Epidermal melanocyte (primary cell): ENCODE data around the gene MCFD2.
"Not testable (repeated sequence)": the region's sequence is repeated elsewhere in the genome, so short reads cannot be mapped to it uniquely, and the experiment has no call there.

Experiments
- DNase-seq: peaks from one replicate; pipeline ENCODE4 v3.0.0; 2011; ENCODE audit warnings: low spot score; ENCODE audit not compliant: insufficient read length

The MCFD2 gene

DNA sequence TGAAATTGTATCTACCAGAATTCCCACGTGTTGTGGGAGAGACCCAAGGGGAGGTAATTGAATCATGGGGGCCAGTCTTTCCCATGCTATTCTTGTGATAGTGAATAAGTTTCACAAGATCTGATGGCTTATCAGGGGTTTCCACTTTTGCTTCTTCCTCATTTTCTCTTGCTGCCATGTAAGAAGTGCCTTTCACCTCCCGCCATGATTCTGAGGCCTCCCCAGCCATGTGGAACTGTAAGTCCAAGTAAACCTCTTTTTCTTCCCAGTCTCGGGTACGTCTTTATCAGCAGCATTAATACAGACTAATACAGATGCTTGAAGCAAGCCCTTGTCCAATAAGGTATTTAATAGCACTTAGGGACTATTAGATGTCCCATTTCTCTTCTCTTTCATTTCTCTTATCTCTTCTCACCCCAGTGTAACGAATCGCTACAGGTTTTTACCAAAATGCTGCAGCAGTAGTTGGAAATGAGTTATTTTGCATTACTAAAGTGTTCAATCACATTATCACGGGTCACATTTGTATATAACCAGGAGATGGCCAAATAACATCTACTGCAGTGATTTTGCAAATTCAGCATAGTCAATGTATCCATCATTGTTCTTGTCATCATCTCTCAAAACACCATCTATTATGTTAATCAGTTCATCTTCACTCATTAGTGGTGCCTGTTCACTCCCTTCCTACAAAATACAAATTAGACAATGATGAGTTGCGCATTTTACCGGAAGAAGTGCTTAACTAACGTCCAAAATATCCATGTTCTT, 10.5 kb downstream of the MCFD2 start:
- DNase-seq, result not testable (repeated sequence)

DNA sequence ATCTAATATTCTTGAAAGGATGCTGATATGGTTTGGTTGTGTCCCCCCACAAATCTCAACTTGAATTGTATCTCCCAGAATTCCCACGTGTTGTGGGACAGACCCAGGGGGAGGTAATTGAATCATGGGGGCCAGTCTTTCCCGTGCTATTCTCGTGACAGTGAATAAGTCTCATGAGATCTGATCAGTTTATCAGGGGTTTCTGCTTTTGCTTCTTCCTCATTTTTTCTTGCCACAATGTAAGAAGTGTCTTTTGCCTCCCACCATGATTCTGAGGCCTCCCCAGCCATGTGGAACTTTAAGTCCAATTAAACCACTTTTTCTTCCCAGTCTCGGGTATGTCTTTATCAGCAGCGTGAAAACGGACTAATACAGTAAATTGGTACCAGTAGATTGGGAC, 12.6 kb downstream of the MCFD2 start:
- not testable (repeated sequence) for DNase-seq

DNA sequence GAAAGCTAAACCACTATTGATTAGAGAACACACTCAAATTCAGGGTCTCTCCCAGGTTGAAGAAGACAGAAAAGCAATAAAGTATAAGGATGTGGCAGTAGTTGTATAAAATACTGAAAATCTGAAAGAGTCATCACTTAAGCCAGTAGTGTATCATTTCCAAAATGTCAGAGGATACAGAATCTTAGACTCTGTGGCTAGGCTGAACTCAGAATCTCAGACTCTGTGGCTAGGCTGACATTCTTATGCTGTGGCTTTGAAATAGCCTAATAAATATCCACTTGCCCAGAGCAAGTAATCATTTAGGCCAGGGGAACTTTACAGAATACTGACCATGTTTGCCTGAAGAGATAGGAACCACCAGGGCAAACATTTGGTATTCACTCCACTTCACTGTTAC, 13.1 kb downstream of the MCFD2 start:
- DNase-seq, result no peak

DNA sequence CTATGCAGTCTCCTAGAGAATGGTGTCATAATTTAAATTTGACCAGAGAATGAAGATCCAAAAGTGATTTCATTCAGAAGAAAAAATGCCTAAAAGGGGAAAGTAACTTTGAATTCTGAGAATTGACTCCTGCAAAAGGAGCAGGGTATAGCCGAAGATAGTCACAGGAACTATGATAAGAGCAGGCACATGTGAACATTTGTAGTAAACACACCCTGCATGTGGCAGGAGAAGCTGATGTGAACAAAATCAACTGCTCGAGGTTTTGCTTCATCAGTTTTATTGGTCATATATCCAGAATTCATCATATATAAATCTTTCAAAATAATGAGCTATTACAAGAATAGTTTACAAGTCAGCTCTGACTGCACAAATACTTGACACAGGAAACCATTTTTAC, 14.0 kb downstream of the MCFD2 start:
- DNase-seq, result no peak

DNA sequence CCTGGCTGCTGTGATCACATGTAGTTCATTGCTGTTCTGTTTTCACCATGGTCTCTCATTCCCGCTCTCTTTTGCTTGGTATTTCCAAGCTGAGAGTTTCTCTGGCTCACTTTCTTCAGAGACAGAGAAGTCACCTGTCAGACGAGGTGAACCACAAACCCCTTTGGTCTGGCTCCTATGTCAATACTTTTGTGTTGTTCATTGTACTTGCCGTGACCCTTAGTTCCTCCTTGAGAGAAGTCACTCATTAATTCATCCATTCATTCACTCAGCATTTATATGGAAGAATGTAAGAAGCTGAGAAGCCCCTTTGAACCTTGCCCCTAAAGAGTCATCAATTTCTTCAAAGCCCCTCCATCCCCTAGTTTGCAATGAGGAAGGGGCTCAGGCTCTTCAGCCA, 15.2 kb downstream of the MCFD2 start:
- DNase-seq, result no peak

DNA sequence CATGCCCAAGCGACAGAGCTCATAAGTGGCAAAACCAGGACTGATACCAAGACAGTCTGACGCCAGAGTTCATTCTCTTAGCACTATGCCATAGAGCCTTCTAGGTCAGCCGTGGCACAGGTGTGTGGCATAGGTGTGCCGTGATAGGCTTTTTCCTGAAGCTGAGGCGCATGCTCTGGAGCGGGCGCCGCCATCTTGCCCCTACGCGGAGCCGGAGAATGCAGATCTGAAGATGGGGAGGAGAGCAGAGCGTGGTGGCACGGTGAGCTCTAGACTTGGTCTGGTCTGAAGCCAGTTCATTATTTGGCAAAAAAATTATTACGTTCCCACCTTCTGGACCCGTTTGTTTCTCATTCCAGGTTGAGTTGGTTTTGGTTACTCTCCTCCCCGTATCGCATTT, 16.6 kb downstream of the MCFD2 start:
- no peak for DNase-seq

DNA sequence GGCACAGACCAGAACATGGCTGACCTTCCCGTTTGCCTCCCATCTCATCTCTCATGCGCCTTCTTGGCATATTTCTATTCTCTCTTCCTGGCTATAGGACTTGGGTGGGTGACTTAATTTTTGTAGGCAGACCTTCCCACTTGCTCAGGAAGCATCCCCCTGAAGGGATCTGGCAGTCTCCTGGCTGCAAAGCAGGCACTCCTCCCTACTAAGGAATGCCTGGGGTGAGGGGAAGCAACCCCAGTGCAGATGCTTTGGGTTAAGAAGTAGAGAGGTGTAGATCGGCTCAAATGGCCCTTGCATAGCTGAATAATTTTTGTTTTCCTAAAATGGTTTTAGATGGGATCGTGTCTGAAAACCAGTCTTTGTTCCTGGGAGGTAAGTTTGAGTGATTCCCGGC, 17.6 kb downstream of the MCFD2 start:
- no peak for DNase-seq

DNA sequence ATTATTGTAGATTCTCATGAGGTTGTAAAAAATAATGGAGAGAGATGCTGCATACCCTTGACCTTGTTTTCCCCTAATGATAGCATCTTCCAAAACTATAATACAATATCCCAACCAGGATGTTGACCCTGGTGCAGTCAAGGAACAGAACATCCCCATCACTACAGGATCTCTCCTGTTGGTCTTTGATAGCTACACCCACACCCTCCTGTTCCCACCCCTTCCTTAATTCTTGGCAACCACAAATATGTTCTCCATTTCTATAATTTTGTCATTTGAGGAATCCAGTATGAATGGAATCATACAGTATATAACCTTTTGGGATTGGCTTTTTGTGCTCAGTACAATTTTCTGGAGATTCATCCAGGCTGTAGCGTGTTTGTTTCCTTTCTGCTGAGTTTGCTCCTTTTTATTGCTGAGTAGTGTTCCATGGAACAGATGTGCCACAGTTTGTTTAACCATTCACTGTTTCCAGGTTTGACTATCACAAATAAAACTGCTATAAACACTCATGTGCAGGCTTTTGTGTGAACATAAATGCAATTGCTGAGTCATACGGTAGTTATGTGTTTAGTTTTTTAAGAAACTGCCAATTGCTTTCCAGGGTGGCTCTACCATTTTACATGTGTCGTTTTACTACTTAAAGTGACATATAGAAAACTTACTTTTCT, 22.2 kb downstream of the MCFD2 start:
- DNase-seq, result no peak

DNA sequence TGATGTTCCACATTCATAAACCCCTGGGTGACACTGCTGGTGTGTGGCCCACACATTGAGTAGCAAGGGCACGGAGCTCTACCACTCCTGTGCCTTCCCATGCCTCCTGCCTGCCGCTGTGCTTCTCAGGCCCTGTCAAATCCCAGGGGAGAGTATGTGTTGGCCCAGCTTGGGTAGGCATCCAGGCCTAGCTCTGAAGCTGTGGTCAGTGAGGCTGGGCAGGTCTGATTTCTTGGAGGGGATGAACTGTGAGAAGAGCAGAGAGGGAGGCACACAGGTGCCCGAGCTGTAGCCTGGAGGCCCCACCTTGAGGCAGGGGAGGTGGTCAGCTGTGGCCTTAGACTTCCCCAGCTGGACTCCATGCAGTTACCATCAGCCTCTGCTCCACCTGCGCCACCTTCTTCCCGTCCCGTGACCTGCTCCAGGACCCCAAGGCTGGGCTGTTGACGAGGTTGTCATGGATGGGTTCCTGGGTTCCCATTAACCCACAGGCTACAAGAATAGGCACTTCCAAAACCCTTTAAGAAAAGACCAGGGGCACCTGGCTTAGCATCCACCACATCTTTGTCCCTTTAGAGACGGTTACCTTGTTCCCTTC, 23.6 kb downstream of the MCFD2 start:
- no peak for DNase-seq

DNA sequence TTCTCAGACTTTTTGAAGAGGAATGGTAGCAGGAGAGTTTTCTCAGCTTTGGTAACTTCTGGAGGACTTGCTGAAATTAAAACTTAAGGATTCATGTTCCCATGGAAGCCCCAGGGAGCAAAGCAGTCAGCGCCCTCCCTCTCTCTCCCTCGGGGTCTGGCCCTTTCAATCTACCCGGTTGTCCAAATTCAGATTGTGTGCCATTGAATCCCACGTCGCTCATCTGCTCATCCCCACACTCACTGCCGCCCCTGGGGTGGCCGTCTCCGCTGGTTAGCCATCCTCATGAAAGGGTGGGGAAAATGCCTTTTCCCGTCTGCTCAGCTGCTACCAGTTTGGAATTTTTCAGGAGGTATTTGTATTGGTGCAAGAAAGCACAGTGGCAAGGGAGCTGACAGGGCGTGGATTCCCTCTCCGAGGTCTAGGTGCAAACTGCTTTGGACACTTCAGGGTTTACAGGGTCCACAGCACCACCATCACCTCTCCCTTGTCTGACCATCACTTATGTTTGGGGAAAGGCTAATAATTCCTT, 27.1 kb downstream of the MCFD2 start:
- no peak for DNase-seq

DNA sequence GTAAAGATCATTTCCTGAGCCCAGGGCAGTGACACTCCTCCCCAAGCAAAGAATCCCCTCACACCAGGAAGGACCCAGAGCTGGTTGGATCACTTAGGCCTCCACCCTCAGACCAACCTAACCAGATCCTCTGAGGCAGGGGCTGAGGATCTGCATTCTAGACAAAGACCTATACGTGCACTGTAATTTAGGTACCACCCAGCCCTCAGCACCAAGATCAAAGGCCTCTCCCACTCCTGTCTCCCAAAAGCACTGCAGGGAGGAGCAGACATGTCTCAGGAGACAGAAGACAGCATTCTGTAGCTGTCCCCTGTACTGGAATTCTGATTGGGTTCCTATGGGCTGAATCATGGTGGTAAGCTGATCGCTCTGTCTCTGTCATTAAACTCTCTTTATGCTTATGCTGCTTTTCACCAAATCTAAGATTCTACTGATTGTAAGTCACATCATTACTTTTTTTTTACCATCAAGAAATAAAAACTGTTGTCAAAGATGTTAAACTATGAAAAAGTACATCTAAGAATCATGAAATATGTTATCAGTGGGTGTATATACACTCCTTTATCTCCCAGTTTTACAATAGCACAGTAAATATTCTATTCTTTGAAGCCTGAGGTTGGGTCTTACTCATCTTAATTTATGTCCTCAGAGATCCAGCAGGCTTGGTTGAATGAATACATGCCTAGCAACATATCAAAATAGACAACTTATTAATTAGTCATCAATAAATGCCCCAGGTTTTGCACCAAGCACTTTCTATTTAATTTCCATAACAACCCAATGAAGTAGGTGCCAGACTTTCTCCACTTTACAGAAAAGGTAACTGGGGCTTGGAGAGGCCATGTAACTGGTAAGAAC, 28.3 kb downstream of the MCFD2 start:
- no peak for DNase-seq

DNA sequence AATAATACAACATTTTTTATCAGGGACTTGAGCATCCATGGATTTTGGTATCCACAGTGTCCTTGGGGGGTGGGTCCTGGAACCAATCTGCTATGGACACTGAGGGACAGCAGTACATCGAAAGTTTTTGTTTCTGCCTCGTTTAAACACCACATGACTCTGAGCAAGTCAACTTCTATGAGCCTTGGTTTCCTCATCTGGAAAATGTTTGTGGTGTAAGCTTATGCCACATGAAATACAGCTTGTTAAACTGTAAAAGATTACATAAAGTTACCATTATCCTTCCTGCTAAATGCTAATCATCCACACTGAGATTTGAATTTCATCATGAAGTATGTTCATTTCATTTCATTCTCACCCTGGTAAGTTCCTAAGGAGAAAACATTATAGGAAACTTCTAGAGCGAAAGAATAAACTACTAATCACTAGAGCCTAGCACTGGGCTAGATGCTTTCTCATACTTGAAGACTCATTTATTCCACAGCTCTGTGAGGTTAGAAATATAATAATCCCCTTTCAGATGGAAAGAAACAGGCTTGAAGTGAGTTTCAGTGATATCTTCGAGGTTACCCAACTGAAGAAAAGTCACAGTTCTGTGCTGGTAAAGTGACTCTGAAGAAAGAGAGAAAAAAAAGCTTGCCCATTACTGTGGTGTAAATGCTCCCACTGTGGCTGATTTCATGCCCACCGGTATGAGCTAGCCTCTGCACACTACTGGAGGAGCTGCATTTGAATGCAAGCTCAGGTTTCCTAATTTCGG, 29.2 kb downstream of the MCFD2 start:
- no peak for DNase-seq

DNA sequence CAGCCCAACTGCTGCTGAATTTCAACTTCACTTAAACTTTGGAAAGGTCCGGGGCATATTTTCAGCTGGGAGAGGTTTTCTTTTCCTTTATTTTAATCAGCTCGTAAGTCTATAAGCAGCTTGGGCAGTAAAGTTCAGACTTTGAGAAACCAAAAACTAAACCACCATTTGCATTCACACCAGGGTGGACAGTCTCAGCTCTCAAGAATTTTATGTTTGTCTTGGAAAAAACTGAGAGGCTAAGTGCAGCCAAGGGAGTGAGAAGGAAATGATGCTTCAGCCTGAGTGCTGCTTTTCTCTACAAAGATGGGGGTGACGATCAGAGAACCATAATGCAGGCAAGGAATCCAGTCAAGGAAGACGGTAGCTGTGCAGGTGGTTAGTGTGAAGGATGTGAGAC, 30.2 kb downstream of the MCFD2 start:
- DNase-seq, result no peak

DNA sequence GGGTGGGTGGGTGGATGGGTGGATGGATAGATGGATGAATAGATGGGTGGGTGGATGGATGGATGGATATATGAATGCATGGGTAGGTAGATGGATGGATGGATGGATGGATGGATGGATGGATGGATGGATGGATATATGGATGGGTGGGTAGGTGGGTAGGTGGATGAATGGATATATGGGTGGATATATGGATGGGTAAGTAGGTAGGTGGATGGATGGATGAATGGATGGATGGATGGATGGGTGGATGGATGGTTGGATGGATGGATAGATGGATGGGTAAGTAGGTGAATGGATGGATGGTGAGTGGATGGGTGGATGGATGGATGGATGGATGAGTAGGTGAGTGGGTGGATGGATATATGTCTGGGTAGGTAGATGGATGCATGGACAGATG, 36.1 kb downstream of the MCFD2 start:
- DNase-seq, result no peak

DNA sequence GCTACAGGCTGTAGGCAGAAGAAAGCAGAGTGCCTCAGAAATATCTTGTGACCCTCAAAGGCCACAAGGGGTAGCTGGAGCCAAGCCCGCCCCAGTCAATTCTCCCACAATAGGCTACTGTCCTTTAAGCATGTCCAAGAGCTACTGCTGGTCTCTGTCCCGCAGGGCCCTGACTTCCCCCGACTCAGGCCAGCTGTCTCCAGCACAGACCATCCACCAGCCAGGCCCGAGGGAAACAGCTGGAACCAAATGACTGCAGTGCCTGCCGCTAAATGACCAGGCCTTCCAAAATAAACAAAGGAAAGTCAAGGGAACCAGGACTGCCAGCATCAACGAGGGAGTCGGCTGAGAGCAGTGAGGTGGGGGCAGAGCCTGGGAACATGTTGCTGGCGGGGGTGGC, 36.7 kb downstream of the MCFD2 start:
- DNase-seq, result peak; percentile 77

DNA sequence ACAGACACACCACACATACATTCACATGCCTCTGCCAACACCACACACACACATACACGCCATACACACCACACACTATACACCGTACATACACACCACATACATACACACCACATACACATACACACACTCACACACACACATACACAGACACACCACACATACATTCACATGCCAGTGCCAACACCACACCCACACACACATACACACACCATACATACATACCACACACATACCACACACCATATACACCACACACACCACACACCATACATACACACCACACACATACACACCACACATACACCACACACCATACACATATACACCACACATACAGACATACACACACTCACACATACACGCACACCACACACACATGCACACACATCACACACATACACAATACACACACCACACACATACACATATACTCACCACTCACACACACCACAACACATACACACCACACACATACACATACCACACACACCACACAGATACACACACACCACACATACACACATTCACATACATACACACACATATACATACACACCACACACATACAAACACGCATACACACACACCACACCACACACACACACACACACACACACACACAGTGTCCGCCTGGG, 37.2 kb downstream of the MCFD2 start:
- no peak for DNase-seq

DNA sequence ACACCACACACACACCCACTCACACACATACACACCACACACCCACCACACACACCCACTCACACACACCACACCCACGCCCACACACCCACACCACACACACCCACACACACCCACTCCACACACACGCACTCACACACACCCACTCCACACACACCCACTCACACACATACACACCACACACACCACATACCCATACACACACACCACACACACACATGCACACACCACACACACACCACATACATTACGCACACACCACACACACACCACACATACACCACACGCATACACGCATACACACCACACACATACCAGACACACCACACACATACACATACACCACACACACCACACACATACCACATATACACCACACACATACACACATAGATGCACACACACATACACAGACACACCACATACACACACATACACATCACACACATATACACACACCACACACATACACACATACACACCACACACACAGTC, 37.9 kb downstream of the MCFD2 start:
- DNase-seq, result no peak

DNA sequence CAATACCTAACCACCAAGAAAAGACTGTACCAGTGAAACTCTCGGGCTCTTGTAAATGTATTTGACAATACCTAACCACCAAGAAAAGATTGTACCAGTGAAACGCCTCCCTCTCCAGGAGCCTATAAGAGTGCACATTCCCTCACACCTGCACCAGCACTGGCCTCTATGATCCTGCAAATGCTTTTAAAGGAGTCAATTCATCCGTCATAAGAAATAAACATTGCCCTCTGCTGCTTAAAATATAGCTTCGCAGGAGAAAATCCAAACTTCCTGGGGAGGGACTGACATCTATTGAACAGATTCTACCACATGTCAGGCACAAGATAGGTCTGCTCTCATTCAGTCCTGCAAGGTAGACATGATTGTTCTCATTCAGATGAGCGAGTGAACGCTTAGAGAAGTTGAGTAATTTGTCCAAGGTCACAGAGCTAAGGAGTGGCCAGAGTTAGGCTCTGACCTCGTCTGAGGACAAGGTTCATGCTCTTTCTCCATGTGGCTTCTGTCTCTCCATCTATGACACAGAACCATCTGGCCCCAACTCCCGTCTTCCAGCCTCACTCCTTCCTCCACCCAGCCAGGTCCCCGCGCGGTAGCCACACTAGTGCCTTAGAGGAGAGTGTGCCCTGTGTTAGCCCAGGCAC, 38.7 kb downstream of the MCFD2 start:
- DNase-seq, result peak; percentile 56

DNA sequence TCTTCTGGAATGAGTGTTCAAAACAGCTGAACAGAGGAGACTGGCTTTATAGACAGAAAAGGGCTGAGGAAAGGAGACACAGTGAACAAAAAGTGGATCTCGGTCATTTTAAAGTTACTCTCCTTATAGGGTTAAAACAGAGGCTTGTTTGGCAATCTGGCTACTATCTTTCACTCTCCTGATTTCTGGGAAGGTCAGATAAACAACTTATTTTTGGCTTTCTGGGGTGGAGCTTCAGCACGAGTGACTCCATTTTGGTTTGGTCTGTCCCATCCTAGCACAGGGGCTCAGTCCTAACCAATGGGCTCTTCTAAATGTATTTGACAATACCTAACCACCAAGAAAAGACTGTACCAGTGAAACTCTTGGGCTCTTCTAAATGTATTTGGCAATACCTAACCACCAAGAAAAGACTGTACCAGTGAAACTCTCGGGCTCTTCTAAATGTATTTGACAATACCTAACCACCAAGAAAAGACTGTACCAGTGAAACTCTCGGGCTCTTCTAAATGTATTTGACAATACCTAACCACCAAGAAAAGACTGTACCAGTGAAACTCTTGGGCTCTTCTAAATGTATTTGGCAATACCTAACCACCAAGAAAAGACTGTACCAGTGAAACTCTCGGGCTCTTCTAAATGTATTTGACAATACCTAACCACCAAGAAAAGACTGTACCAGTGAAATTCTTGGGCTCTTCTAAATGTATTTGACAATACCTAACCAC, 39.5 kb downstream of the MCFD2 start:
- not testable (repeated sequence) for DNase-seq
